ENCODE data around the gene TMEM231.
A peak's percentile ranks its signal among the peaks of the same experiment; 100 is the strongest.
"Not testable (repeated sequence)": the region's sequence is repeated elsewhere in the genome, so short reads cannot be mapped to it uniquely, and the experiment has no call there.

The TMEM231 gene

GRCh38 chr16:75529056-75529905, 26.8 kb downstream of the TMEM231 start:
- DNase-seq, result no peak

DNA sequence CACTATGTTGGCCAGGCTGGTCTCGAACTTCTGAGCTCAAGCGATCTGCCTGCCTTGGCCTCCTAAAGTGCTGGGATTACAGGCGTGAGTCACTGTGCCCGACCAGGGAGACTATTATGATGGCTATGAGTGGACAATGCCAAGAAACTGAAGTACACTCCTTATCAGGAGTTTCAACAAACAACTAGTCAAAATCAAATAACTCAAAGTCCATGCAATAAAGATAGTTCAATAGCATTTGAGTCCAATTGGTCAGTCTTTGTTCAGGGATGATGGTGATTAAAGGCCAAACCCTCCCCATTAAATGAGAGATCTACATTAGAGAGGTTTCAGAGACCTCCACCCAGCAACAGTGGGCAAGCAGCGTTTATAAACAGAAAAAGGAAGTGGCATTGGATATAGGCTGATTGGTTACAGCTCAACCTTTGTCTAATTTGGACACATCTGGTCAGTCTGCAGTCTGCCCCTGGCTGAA, 28.2 kb downstream of the TMEM231 start:
- DNase-seq, result no peak

GRCh38 chr16:75526032-75526790, 29.8 kb downstream of the TMEM231 start:
- DNase-seq, result no peak

- DNase-seq, result no peak
Observed at GRCh38 chr16:75519175-75519574, 36.9 kb downstream of the TMEM231 start.

- peak; percentile 17 for DNase-seq
Observed at GRCh38 chr16:75516189-75516966, 39.7 kb downstream of the TMEM231 start.

DNA sequence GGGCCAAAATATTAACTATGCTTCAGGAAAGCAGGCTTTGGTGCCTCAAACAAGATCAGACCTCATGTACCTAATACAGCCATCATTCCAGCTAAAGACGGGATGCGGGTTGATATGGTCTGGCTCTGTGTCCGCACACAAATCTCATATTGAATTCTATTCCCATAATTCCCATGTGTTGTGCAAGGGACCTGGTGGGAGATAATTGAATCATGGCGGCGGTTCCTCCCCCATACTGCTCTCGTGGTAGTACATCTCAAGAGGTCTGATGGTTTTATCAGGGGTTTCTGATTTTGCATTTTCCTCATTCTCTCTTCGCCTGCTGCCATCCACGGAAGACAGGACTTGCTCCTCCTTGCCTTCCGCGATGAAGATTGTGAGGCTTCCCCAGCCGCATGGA, 41.8 kb downstream of the TMEM231 start:
- no peak for DNase-seq

GRCh38 chr16:75506574-75506973, 49.5 kb downstream of the TMEM231 start:
- no peak for DNase-seq

- no peak for DNase-seq
Observed at GRCh38 chr16:75506107-75506506, 49.9 kb downstream of the TMEM231 start.

- DNase-seq, result no peak
Observed at GRCh38 chr16:75503801-75504200, 52.3 kb downstream of the TMEM231 start.

GRCh38 chr16:75502916-75503605, 53.0 kb downstream of the TMEM231 start:
- no peak for DNase-seq

- DNase-seq, result not testable (repeated sequence)
Observed at GRCh38 chr16:75501820-75502219, 54.2 kb downstream of the TMEM231 start.

- DNase-seq, result no peak
Observed at GRCh38 chr16:75501359-75501758, 54.7 kb downstream of the TMEM231 start.

GRCh38 chr16:75498605-75499322, 57.3 kb downstream of the TMEM231 start:
- DNase-seq, result not testable (repeated sequence)

- no peak for DNase-seq
Observed at GRCh38 chr16:75497558-75497957, 58.5 kb downstream of the TMEM231 start.

- DNase-seq, result no peak
Observed at GRCh38 chr16:75495076-75495674, 60.9 kb downstream of the TMEM231 start, which contains the start of gene CHST6. TSS of gene CHST6 (minus strand) at chr16:75495441. CDS start at chr16:75479828, 15,613 bp downstream.

GRCh38 chr16:75494661-75495075, 61.4 kb downstream of the TMEM231 start:
- DNase-seq, result no peak

- no peak for DNase-seq
Observed at GRCh38 chr16:75494184-75494583, 61.9 kb downstream of the TMEM231 start.

DNA sequence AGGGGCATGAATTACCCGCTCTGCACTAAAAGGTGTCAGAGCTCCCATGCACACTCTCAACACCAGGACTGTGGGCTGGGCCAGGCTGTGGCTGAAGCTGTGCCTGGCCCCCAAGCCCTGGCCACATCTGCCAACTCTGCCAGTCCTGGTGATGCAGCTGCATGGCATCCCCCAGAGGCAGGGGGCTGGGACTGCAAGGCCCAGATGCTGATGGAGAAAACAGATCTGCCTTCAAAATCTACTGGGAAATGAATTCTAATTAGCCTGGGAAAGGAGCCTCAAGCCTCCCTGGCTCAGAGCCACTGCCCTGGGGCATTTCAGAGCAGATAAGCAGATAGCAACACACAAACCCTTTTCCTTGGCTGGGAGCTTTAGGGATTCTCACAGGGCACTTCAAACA, 64.2 kb downstream of the TMEM231 start:
- DNase-seq, result no peak

DNA sequence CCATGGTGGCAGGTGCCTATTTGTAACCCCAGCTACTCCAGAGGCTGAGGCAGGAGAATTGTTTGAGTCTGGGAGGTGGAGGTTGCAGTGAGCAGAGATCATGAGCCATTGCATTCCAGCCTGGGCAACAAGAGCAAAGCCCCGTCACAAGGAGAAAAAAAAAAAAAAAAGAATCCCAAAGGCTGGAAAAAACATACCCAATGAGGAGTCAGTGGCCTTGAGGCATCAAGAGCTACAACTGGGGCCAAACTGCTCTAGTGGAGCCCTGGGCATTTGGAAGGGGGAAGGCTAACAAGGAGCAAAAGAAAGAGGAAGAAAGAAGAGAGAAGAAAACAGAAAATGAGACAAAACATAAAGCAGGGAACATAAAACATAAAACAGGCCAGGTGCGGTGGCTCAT, 67.7 kb downstream of the TMEM231 start:
- DNase-seq, result no peak
